ENCODE measurements around the gene CXCR1.

DNA sequence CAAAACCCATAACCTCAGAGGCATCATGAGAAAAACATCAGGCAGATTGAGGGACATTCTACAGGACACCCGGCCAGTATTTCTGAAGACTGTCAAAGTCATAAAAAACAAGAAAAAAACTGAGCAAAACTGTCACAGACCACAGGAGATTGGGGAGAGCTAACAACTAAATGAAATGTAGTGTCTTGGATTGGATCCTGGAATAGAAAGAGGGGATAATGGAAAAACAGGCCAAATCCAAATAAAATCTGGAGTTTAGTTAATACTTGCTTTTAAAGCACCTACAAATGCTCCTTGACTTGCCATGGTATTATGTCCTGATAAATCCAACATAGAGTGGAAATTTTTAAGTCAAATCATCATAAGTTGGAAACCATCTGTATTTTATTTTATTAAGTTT is 17.6 kb upstream of the CXCR1 start:
- no peak for TF ChIP-seq TBL1XR1 (IDR thresholded peaks at IDR 0.05; ENCODE audit: low read length in 2 of 2)
- TF ChIP-seq, protein P1, sequence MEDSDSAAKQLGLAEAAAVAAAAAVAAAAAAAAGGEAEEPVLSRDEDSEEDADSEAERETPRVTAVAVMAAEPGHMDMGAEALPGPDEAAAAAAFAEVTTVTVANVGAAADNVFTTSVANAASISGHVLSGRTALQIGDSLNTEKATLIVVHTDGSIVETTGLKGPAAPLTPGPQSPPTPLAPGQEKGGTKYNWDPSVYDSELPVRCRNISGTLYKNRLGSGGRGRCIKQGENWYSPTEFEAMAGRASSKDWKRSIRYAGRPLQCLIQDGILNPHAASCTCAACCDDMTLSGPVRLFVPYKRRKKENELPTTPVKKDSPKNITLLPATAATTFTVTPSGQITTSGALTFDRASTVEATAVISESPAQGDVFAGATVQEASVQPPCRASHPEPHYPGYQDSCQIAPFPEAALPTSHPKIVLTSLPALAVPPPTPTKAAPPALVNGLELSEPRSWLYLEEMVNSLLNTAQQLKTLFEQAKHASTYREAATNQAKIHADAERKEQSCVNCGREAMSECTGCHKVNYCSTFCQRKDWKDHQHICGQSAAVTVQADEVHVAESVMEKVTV (CRISPR knock-in tag; IDR thresholded peaks at IDR 0.05) = no peak
- no peak for TF ChIP-seq JUNB (CRISPR knock-in tag; conservative IDR thresholded peaks at IDR 0.05)
- TF ChIP-seq HLTF (IDR thresholded peaks at IDR 0.05) = no peak
- TF ChIP-seq, protein P2, sequence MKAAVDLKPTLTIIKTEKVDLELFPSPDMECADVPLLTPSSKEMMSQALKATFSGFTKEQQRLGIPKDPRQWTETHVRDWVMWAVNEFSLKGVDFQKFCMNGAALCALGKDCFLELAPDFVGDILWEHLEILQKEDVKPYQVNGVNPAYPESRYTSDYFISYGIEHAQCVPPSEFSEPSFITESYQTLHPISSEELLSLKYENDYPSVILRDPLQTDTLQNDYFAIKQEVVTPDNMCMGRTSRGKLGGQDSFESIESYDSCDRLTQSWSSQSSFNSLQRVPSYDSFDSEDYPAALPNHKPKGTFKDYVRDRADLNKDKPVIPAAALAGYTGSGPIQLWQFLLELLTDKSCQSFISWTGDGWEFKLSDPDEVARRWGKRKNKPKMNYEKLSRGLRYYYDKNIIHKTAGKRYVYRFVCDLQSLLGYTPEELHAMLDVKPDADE (conservative IDR thresholded peaks at IDR 0.05; ENCODE audit: control insufficient read depth, low read depth, low read length) = no peak
- TF ChIP-seq ARNT (IDR thresholded peaks at IDR 0.05) = no peak
